ENCODE data around the gene GALNS. TPM values are rescaled to one million over a fixed set of nuclear protein-coding genes. Genes with fewer than 3 reads are reported as not detected.

The GALNS gene
- total RNA-seq, 3 donors from 2014 or later = 16.2 to 29.5 (median 17.9) TPM

- Histone ChIP-seq H3K27ac (no peak overlapping the region), H3K4me1 (peaks cover 21 to 23% of the 10 kb centered on the region in 2 donors), H3K36me3 (no peaks in the 10 kb centered on the region), H3K9me3 (no peaks in the 10 kb centered on the region), H3K27me3 (no peaks in the 10 kb centered on the region), H3K4me3 (no peak overlapping the region)
- TF ChIP-seq, protein P1, sequence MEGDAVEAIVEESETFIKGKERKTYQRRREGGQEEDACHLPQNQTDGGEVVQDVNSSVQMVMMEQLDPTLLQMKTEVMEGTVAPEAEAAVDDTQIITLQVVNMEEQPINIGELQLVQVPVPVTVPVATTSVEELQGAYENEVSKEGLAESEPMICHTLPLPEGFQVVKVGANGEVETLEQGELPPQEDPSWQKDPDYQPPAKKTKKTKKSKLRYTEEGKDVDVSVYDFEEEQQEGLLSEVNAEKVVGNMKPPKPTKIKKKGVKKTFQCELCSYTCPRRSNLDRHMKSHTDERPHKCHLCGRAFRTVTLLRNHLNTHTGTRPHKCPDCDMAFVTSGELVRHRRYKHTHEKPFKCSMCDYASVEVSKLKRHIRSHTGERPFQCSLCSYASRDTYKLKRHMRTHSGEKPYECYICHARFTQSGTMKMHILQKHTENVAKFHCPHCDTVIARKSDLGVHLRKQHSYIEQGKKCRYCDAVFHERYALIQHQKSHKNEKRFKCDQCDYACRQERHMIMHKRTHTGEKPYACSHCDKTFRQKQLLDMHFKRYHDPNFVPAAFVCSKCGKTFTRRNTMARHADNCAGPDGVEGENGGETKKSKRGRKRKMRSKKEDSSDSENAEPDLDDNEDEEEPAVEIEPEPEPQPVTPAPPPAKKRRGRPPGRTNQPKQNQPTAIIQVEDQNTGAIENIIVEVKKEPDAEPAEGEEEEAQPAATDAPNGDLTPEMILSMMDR (IDR thresholded peaks at IDR 0.05) = no peak
- no peak for TF ChIP-seq POLR2AphosphoS5 (IDR thresholded peaks at IDR 0.05)
- TF ChIP-seq POLR2A (IDR thresholded peaks at IDR 0.05) = no peak
- intact Hi-C loops (cut with DNase I; ENCODE audit: low total_unique reads) = no loop called here
- no peak for DNase-seq (ENCODE audit: low spot score in 2 of 2)
These were observed 50.1 kb downstream of the GALNS start for GRCh38 chr16:88806491-88807111.

GRCh38 chr16:88805887-88806393 is 50.8 kb downstream of the GALNS start:
- Histone ChIP-seq H3K9me3 (no peaks in the 10 kb centered on the region), H3K4me1 (peaks cover 21% of the 10 kb centered on the region in 2 donors), H3K4me3 (no peak overlapping the region), H3K36me3 (no peaks in the 10 kb centered on the region), H3K27me3 (no peaks in the 10 kb centered on the region), H3K27ac (no peak overlapping the region)
- TF ChIP-seq POLR2AphosphoS5 (IDR thresholded peaks at IDR 0.05) = no peak
- TF ChIP-seq POLR2A (IDR thresholded peaks at IDR 0.05) = no peak
- TF ChIP-seq, protein P1 (IDR thresholded peaks at IDR 0.05) = no peak
- intact Hi-C loops (cut with DNase I; ENCODE audit: low total_unique reads) = no loop called here
- DNase-seq (ENCODE audit: low spot score in 2 of 2) = no peak

DNA sequence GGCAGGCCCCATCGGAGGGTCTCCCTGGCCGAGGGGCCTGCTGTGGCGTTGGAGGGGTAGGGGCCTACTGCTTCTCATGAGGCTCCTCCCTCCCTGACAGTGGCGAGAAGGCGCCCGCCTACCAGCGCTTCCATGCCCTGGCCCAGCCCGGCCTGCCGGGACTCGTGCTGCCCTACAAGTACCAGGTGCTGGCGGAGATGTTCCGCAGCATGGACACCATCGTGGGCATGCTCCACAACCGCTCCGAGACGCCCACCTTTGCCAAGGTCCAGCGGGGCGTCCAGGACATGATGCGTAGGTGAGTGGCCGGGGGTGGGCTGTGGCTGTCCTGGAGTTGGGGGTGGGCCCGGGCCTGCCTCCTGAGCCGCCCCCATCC is 51.4 kb downstream of the GALNS start:
- intact Hi-C loops (cut with DNase I; ENCODE audit: low total_unique reads) = no loop called here
- Histone ChIP-seq H3K27me3 (no peaks in the 10 kb centered on the region), H3K27ac (no peak overlapping the region), H3K4me1 (peaks cover 15 to 17% of the 10 kb centered on the region in 2 donors), H3K4me3 (peak overlapping the region in 2 of 3 donors; percentile 72 to 77), H3K9me3 (no peaks in the 10 kb centered on the region), H3K36me3 (no peaks in the 10 kb centered on the region)
- TF ChIP-seq, protein P1 (IDR thresholded peaks at IDR 0.05) = no peak
- no peak for TF ChIP-seq POLR2A (IDR thresholded peaks at IDR 0.05)
- no peak for TF ChIP-seq POLR2AphosphoS5 (IDR thresholded peaks at IDR 0.05)
- no peak for DNase-seq (ENCODE audit: low spot score in 2 of 2)

- intact Hi-C loops (cut with DNase I; ENCODE audit: low total_unique reads) = no loop called here
- H3K27ac ChIP-seq = no peak overlapping the region
- no peaks in the 10 kb centered on the region for H3K36me3 ChIP-seq
- H3K9me3 ChIP-seq = no peaks in the 10 kb centered on the region
- H3K4me1 ChIP-seq = peaks cover 9 to 11% of the 10 kb centered on the region in 2 donors
- H3K27me3 ChIP-seq = no peaks in the 10 kb centered on the region
- no peak for DNase-seq (ENCODE audit: low spot score in 2 of 2)
- TF ChIP-seq, protein P1 (IDR thresholded peaks at IDR 0.05) = no peak
- TF ChIP-seq POLR2AphosphoS5 (IDR thresholded peaks at IDR 0.05) (no peak), POLR2A (IDR thresholded peaks at IDR 0.05) (no peak)
- peak overlapping the region in 2 of 3 donors; percentile 72 to 77 for H3K4me3 ChIP-seq
These were observed 52.0 kb downstream of the GALNS start for GRCh38 chr16:88804552-88805339.

DNA sequence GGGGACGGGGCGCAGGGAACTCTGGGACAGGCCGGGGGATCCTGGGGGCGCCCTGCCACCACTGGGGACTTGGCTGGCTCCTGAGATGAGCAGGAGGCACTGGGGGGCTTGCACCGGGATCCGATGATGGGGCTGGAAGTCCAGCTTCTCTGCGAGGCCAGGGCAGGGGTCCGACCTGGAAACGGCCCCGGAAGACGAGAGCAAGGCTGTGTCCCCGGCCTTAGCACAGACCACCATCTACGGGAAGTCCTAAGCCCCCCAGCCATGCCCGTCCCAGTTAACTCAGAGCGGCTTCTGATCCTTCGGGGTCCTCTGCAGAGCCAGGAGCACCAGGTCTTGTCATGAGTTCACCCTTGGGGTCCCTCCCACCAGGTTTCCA is 52.6 kb downstream of the GALNS start:
- Histone ChIP-seq H3K4me3 (peak overlapping the region; percentile 52 to 77 (median 72)), H3K9me3 (no peaks in the 10 kb centered on the region), H3K36me3 (no peaks in the 10 kb centered on the region), H3K27me3 (no peaks in the 10 kb centered on the region), H3K27ac (no peak overlapping the region), H3K4me1 (peaks cover 7 to 9% of the 10 kb centered on the region in 2 donors)
- DNase-seq (ENCODE audit: low spot score in 2 of 2) = no peak
- TF ChIP-seq POLR2A (IDR thresholded peaks at IDR 0.05) = no peak
- intact Hi-C loops (cut with DNase I; ENCODE audit: low total_unique reads) = no loop called here
